ENCODE measurements around the gene TSPAN14. TPM values are rescaled to one million over a fixed set of nuclear protein-coding genes. Genes with fewer than 3 reads are reported as not detected.
A peak's percentile ranks its signal among the peaks of the same experiment; 100 is the strongest.

TSPAN14 gene
- total RNA-seq, 1 experiment from 2014 or later = 46.8 TPM

DNA sequence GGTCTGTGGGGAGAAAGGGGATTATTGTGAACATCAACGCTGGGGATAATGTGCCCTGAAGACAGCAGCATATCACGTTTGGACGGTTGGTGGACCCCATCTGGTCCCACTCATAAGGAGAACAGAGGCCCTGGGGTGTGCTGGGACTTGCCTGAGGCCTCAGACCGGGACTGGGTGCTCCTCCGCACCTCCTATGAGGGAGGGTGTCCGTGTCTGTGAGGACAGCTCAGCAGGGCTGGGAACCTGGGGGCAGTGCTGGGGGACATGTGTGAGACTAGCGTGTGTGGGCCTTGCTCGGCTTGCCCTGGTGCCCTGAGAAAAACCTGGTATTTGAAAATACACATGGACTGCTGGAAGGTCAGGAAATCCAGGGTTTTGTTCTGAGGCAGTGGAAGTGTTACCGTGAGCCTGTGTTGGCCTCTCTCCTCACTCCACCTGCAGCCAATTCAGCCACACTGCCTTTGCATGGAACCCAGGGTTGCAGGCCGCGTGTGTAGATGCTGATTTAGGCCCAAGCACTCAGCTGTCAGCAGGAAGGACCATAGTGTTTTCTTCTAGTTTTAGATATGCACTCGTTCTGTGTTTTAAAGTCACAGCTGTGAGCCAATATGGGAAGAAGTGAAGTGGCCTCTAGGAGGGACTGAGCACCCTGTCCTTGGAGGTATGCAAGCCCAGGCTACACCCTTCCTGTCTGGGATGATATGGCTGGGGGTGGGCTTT lies 70.2 kb downstream of the TSPAN14 start:
- Mint-ChIP-seq H3K27me3 (ENCODE audit: low read depth) (peaks cover 1% of the 10 kb centered on the region; the same call in 1 of the 2 replicates), H3K36me3 (ENCODE audit: insufficient read depth in 1 of 3, low read depth in 3 of 3) (peaks cover 2 to 18% (median 7%) of the 10 kb centered on the region in 3 experiments; a peak in 3 of 7 replicates)
- WGBS (ENCODE audit: extremely low coverage, insufficient read length, low lambda C conversion rate) = no CpG with 5 or more reads among the region's 12 CpGs

More for the DNA sequence above, 70.2 kb downstream of the TSPAN14 start:
- Histone ChIP-seq H3K79me2 (ENCODE audit: insufficient read depth, low read length) (no peaks in the 10 kb centered on the region), H3K9ac (ENCODE audit: extremely low read depth, insufficient read length, low read length) (no peak overlapping the region), H3K27ac (ENCODE audit: insufficient read length, low read depth, low read length) (no peak overlapping the region), H3K56ac (ENCODE audit: insufficient read length, low read depth, low read length) (no peak overlapping the region), H3T11ph (ENCODE audit: low read length) (no peak overlapping the region), H3K18ac (ENCODE audit: insufficient read length, low read depth, low read length) (no peak overlapping the region), H4K8ac (replicated peaks; ENCODE audit: insufficient read length, low read depth, low read length) (no peak overlapping the region), H3K23me2 (ENCODE audit: insufficient read length, low read depth, low read length, poor library complexity, severe bottlenecking) (no peaks in the 10 kb centered on the region), H3K79me1 (ENCODE audit: insufficient read depth, low read depth, low read length, poor library complexity, severe bottlenecking) (no peaks in the 10 kb centered on the region), H3K27me3 (ENCODE audit: insufficient read depth, low read length) (no peaks in the 10 kb centered on the region), H4K5ac (ENCODE audit: insufficient read length, low read depth, low read length) (no peak overlapping the region), H3K9me3 (ENCODE audit: control insufficient read depth, low read depth, low read length) (no peaks in the 10 kb centered on the region), H4K91ac (ENCODE audit: insufficient read length, low read depth, low read length) (no peak overlapping the region), H3K14ac (ENCODE audit: insufficient read depth, low read length) (no peak overlapping the region; the same call in 1 of the 2 replicates), H2BK5ac (ENCODE audit: insufficient read length, low read length) (no peak overlapping the region), H2BK20ac (ENCODE audit: low read depth, low read length, poor library complexity, severe bottlenecking) (no peak overlapping the region), H2BK12ac (ENCODE audit: insufficient read length, low read depth, low read length) (no peak overlapping the region), H3K4me1 (ENCODE audit: insufficient read depth, low read length) (peaks cover 2% of the 10 kb centered on the region; the same call in 1 of the 2 replicates), H2BK120ac (ENCODE audit: low read depth, low read length, poor library complexity, severe bottlenecking) (no peak overlapping the region), H3K23ac (ENCODE audit: insufficient read length, low read depth, low read length) (no peak overlapping the region), H4K20me1 (ENCODE audit: control insufficient read depth, insufficient read depth, insufficient read length) (no peaks in the 10 kb centered on the region), H2AFZ (ENCODE audit: low read length) (no peak overlapping the region), H2BK15ac (ENCODE audit: low read depth, low read length) (no peak overlapping the region), H3K4ac (ENCODE audit: low read depth, low read length) (no peak overlapping the region), H2AK5ac (ENCODE audit: insufficient read length, low read length) (no peak overlapping the region), H3K4me2 (ENCODE audit: insufficient read depth, insufficient read length, low read length) (no peak overlapping the region)
- no peak for DNase-seq
- H3K4me1 Mint-ChIP-seq = peaks cover 14 to 18% of the 10 kb centered on the region in 2 experiments
- no peak overlapping the region for H3K4me3 Mint-ChIP-seq
- H3K27ac Mint-ChIP-seq = peak overlapping the region in 1 of 3 experiments; percentile 39; a peak in 2 of 7 replicates
- TF ChIP-seq, protein P1, sequence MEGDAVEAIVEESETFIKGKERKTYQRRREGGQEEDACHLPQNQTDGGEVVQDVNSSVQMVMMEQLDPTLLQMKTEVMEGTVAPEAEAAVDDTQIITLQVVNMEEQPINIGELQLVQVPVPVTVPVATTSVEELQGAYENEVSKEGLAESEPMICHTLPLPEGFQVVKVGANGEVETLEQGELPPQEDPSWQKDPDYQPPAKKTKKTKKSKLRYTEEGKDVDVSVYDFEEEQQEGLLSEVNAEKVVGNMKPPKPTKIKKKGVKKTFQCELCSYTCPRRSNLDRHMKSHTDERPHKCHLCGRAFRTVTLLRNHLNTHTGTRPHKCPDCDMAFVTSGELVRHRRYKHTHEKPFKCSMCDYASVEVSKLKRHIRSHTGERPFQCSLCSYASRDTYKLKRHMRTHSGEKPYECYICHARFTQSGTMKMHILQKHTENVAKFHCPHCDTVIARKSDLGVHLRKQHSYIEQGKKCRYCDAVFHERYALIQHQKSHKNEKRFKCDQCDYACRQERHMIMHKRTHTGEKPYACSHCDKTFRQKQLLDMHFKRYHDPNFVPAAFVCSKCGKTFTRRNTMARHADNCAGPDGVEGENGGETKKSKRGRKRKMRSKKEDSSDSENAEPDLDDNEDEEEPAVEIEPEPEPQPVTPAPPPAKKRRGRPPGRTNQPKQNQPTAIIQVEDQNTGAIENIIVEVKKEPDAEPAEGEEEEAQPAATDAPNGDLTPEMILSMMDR (conservative IDR thresholded peaks at IDR 0.05) = no peak
- H3K9me3 Mint-ChIP-seq = no peaks in the 10 kb centered on the region
